Choroid plexus epithelial cell (primary cell): ENCODE data around the gene RBSN.
"Not testable (repeated sequence)": the region's sequence is repeated elsewhere in the genome, so short reads cannot be mapped to it uniquely, and the experiment has no call there.

ENCODE experiments used
- DNase-seq: peaks from one replicate; pipeline ENCODE4 v3.0.0-alpha.2; 2010; ENCODE audit warnings: low read depth
- H3K4me3 ChIP-seq: 2 replicates; pipeline ENCODE4 v1.5.1; 2011; ENCODE audit warnings: low read depth, mild to moderate bottlenecking, control low read depth, low read length, moderate library complexity
- CTCF ChIP-seq: conservative IDR thresholded peaks from 2 replicates; pipeline ENCODE4 v1.5.1; 2011; ENCODE audit warnings: low read depth, mild to moderate bottlenecking, control low read depth, inconsistent platforms, low read length, moderate library complexity

Gene RBSN

GRCh38 chr3:15098503-15099363 lies at the start of gene RBSN:
Gene RBSN (minus strand): TSS chr3:15099148. CDS start chr3:15096120, 3,028 bp downstream.
- H3K4me3 ChIP-seq: peak within 1 kb of the TSS; percentile 99
- peak; percentile 18 for TF ChIP-seq CTCF
- DNase-seq: peak; percentile 96

DNA sequence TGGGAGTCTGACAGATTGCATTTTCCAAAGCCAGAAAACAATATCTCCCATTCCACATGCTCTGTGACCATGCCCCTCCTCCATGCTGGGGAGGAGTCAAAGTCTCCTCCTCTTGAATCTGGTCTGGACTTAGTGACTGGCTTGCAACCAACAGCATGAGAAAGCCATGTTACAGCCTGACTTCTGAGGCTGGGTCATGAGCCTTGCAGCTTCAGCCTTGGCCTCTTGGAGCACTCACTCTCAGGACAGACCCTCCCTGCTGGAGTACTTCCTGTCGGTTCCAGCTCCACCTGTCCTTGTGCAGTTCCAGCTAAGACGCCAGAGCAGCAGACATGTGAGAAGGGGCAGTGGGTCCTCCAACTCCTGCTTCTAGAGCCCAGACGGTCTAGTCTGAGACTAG lies 49.7 kb upstream of the RBSN start:
- peak; percentile 21 for DNase-seq
- H3K4me3 ChIP-seq: no peak overlapping the region
- TF ChIP-seq CTCF: no peak

- DNase-seq, H3K4me3 ChIP-seq: not testable (repeated sequence)
These were observed 37.9 kb upstream of the RBSN start for GRCh38 chr3:15136885-15137284.

DNA sequence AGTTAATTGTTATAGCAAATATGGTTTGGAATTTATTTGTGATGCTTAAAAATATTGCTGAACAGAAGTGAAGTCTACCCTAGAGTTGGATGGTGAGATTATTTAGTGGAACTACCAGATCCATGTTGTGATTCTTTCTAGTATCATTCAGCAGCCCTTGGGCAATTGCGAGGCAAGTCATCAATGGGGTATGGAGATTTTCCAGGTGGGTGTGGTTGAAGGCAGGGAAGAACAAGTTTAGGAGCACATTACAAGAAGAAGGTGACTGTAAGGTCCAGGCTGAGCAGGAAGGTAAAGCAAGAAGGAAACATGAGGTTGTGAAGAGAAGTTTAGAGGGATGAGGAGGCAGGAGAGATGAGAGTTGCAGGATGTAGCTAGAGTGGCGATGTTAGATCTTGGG lies 36.0 kb upstream of the RBSN start:
- H3K4me3 ChIP-seq, DNase-seq: not testable (repeated sequence)

- not testable (repeated sequence) for H3K4me3 ChIP-seq, DNase-seq
These were observed 29.5 kb upstream of the RBSN start for GRCh38 chr3:15128403-15128802.

GRCh38 chr3:15126975-15127374 lies 28.0 kb upstream of the RBSN start:
- not testable (repeated sequence) for DNase-seq, H3K4me3 ChIP-seq

DNA sequence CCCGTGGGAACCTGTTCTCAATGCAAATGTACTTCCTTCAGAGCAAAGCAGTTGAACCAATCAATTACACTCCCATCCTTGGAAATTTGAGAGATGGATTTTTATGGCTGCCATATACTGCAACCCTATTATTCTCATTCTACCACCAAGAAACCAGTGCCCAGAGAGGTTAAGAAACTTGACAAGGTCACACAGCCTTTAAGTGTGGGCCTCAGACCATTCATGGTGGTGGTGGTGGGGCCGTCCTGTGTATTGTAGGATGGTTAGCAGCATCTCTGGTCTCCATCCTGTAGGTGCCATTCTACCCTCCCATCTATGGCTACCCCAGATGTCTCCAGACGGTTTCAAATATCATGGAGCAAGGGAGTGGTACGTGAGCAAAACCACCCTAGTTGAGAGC lies 23.4 kb upstream of the RBSN start:
- no peak for TF ChIP-seq CTCF
- no peak for DNase-seq
- no peak overlapping the region for H3K4me3 ChIP-seq

- no peak for DNase-seq
These were observed 23.0 kb upstream of the RBSN start for GRCh38 chr3:15121936-15122335.

More at GRCh38 chr3:15121936-15122335, 23.0 kb upstream of the RBSN start:
- no peak overlapping the region for H3K4me3 ChIP-seq
- no peak for TF ChIP-seq CTCF
